NCI-H1105 (cell line): Measurements from ENCODE around the gene CACTIN.
A peak's percentile ranks its signal among the peaks of the same experiment; 100 is the strongest.
"Not testable (repeated sequence)": the region's sequence is repeated elsewhere in the genome, so short reads cannot be mapped to it uniquely, and the experiment has no call there.

ENCODE experiments used
- DNase-seq: peaks from one replicate; lab custom pipeline; 2025; lab: John Stamatoyannopoulos, UW

Gene CACTIN

GRCh38 chr19:3586707-3587346 lies 39.8 kb downstream of the CACTIN start:
- no peak for DNase-seq

- no peak for DNase-seq
Measured at GRCh38 chr19:3586127-3586626, 40.4 kb downstream of the CACTIN start.

GRCh38 chr19:3585301-3586126 lies 41.1 kb downstream of the CACTIN start, which contains the start of gene GIPC3:
Gene GIPC3, plus strand, starts transcription at chr19:3585478. Its CDS starts 120 bp downstream, at chr19:3585598.
- no peak for DNase-seq

- DNase-seq, result not testable (repeated sequence)
Measured at GRCh38 chr19:3584036-3584802, 42.4 kb downstream of the CACTIN start.

- not testable (repeated sequence) for DNase-seq
Measured at GRCh38 chr19:3581792-3582191, 44.8 kb downstream of the CACTIN start.

- no peak for DNase-seq
Measured at GRCh38 chr19:3580156-3580934, 46.2 kb downstream of the CACTIN start.

- DNase-seq, result no peak
Measured at GRCh38 chr19:3578390-3578789, 48.2 kb downstream of the CACTIN start.

- DNase-seq, result no peak
Measured at GRCh38 chr19:3577723-3578344, 48.8 kb downstream of the CACTIN start.

GRCh38 chr19:3576696-3577443 lies 49.7 kb downstream of the CACTIN start:
- no peak for DNase-seq

GRCh38 chr19:3575949-3576673 lies 50.5 kb downstream of the CACTIN start:
- no peak for DNase-seq

GRCh38 chr19:3575260-3575741 lies 51.3 kb downstream of the CACTIN start:
- no peak for DNase-seq

GRCh38 chr19:3573858-3574637 lies 52.5 kb downstream of the CACTIN start:
- DNase-seq, result peak; percentile 64

GRCh38 chr19:3573162-3573857 lies 53.3 kb downstream of the CACTIN start:
- DNase-seq, result no peak

GRCh38 chr19:3572855-3573161 lies 53.8 kb downstream of the CACTIN start, which contains the start of gene HMG20B:
Gene HMG20B, plus strand, starts transcription at chr19:3572944. Its CDS starts 366 bp downstream, at chr19:3573310.
- no peak for DNase-seq

GRCh38 chr19:3572132-3572854 lies 54.3 kb downstream of the CACTIN start:
- peak; percentile 99 for DNase-seq

GRCh38 chr19:3570606-3571011 lies 56.0 kb downstream of the CACTIN start:
- no peak for DNase-seq

- DNase-seq, result not testable (repeated sequence)
Measured at GRCh38 chr19:3570042-3570441, 56.5 kb downstream of the CACTIN start.
